ENCODE data around the gene TFAP2D. TPM values are rescaled to one million over a fixed set of nuclear protein-coding genes. Genes with fewer than 3 reads are reported as not detected.

TFAP2D gene
- total RNA-seq, 1 experiment from 2014 or later: not detected

DNA sequence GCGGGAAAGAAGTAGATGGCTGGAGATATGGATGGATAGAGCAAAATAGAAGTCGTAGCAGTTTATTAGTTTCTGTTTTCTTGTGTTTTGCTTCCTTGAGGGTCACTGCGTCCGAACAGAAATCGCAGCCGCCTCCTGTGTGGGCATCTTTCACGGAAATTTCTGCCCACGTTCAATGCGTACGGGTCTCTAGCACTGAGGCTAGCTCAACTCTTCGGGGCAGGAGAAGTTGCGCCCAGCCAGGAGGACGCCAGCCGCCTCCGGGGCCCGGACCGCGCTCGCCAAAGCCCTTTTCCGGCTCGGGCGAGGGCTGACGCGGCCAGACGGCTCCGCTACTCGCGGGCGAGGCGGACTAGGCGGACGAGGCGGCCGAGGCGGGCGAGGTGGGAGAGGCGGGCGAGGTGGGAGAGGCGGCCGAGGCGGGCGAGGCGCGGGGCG lies 106.2 kb downstream of the TFAP2D start:
- peaks cover 23% of the 10 kb centered on the region for H3K27me3 Mint-ChIP-seq (ENCODE audit: insufficient read depth, unreplicated experiment)
- H3K9me3 ChIP-seq: no peaks in the 10 kb centered on the region
- ChIA-PET CTCF (no interaction called here), POLR2A (no interaction called here)
- no peaks in the 10 kb centered on the region for H3K36me3 ChIP-seq (ENCODE audit: control insufficient read depth, insufficient read depth, low read length)
- BruUV-seq (replicated peaks): no TSS peak
- intact Hi-C loops (cut with micrococcal nuclease; ENCODE audit: unreplicated experiment): no loop called here
- H3K4me1 ChIP-seq: peaks cover 5% of the 10 kb centered on the region; the same call in 1 of the 2 replicates
- no peaks in the 10 kb centered on the region for H3K36me3 Mint-ChIP-seq (ENCODE audit: insufficient read depth, unreplicated experiment)
- peak overlapping the region; percentile 72 for H3K27ac Mint-ChIP-seq (ENCODE audit: unreplicated experiment)
- H3K9me3 Mint-ChIP-seq (ENCODE audit: unreplicated experiment): no peaks in the 10 kb centered on the region
- H3K4me1 Mint-ChIP-seq (ENCODE audit: low read depth, unreplicated experiment): peaks cover 21% of the 10 kb centered on the region
- no peaks in the 10 kb centered on the region for H3K27me3 ChIP-seq (replicated peaks; ENCODE audit: control insufficient read depth, insufficient read depth, low read length)
- no peak overlapping the region for H3K4me3 ChIP-seq (ENCODE audit: low read depth, low read length)
- DNase-seq: no peak
- TF ChIP-seq, protein P1, sequence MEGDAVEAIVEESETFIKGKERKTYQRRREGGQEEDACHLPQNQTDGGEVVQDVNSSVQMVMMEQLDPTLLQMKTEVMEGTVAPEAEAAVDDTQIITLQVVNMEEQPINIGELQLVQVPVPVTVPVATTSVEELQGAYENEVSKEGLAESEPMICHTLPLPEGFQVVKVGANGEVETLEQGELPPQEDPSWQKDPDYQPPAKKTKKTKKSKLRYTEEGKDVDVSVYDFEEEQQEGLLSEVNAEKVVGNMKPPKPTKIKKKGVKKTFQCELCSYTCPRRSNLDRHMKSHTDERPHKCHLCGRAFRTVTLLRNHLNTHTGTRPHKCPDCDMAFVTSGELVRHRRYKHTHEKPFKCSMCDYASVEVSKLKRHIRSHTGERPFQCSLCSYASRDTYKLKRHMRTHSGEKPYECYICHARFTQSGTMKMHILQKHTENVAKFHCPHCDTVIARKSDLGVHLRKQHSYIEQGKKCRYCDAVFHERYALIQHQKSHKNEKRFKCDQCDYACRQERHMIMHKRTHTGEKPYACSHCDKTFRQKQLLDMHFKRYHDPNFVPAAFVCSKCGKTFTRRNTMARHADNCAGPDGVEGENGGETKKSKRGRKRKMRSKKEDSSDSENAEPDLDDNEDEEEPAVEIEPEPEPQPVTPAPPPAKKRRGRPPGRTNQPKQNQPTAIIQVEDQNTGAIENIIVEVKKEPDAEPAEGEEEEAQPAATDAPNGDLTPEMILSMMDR (IDR thresholded peaks at IDR 0.05; ENCODE audit: insufficient read depth in 1 of 2, low read depth in 1 of 2, low read length in 1 of 2, severe bottlenecking in 1 of 2, unreplicated experiment in 1 of 2): no peak
- H3K4me3 Mint-ChIP-seq (ENCODE audit: unreplicated experiment): no peak overlapping the region

DNA sequence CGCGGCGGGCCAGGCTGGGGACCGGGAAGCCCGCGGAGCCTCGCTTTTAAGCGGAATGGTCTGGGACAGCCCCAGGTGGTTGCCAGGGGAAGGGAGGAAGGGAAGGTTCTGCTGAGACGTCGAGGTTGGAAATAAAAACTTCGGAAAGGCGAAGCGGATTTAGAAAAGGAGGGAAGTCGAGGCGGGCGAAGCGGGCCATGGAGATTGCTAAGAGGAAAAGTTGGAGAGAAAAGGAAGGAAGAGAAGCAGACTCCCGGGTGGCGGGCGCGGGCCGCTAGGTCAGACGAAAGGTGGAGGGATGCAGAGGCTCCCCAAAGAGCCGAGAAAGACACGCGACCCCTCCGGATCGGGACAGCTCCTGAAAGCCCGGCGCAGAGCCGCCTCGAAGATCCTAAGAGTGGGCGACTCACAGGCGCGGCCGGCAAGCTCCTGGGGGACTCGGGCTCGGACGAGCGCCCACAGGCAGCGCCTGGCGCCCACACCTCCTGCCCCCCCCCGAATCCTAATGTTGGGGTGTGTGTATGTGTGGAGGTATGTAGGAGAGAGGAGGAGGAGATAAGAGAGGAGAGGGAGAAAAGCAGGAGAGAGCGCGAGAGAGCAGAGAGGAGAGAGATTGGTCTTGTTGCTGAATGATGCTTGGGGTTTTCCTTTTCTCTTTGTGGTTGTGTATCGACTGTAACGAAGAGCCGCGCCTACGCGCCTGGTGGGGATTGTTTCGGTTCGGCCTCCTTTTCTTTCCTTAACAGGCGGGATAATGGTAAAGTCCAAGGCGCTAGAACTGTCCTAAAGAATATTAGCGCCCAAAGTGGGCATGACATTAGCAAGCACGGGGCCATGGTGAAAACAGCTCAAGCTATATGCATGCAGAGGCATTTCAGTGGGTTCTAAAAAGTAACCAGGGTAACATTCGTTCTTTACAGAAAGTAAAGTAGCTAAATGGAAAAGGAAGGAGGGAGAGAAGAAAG lies 106.9 kb downstream of the TFAP2D start:
- no peak overlapping the region for H3K4me3 ChIP-seq (ENCODE audit: low read depth, low read length)
- peak overlapping the region; percentile 72 for H3K27ac Mint-ChIP-seq (ENCODE audit: unreplicated experiment)
- intact Hi-C loops (cut with micrococcal nuclease; ENCODE audit: unreplicated experiment): no loop called here
- no peaks in the 10 kb centered on the region for H3K36me3 Mint-ChIP-seq (ENCODE audit: insufficient read depth, unreplicated experiment)
- no peaks in the 10 kb centered on the region for H3K9me3 Mint-ChIP-seq (ENCODE audit: unreplicated experiment)
- no peaks in the 10 kb centered on the region for H3K36me3 ChIP-seq (ENCODE audit: control insufficient read depth, insufficient read depth, low read length)
- TF ChIP-seq, protein P1 (IDR thresholded peaks at IDR 0.05; ENCODE audit: insufficient read depth in 1 of 2, low read depth in 1 of 2, low read length in 1 of 2, severe bottlenecking in 1 of 2, unreplicated experiment in 1 of 2): no peak
- H3K4me1 ChIP-seq: peaks cover 5% of the 10 kb centered on the region; the same call in 1 of the 2 replicates
- peaks cover 25% of the 10 kb centered on the region for H3K27me3 Mint-ChIP-seq (ENCODE audit: insufficient read depth, unreplicated experiment)
- ChIA-PET POLR2A (no interaction called here), CTCF (no interaction called here)
- H3K27me3 ChIP-seq (replicated peaks; ENCODE audit: control insufficient read depth, insufficient read depth, low read length): no peaks in the 10 kb centered on the region
- H3K4me1 Mint-ChIP-seq (ENCODE audit: low read depth, unreplicated experiment): peaks cover 21% of the 10 kb centered on the region
- no peak for DNase-seq
- BruUV-seq (replicated peaks): no TSS peak
- H3K9me3 ChIP-seq: no peaks in the 10 kb centered on the region
- peak overlapping the region; percentile 27 for H3K4me3 Mint-ChIP-seq (ENCODE audit: unreplicated experiment)

DNA sequence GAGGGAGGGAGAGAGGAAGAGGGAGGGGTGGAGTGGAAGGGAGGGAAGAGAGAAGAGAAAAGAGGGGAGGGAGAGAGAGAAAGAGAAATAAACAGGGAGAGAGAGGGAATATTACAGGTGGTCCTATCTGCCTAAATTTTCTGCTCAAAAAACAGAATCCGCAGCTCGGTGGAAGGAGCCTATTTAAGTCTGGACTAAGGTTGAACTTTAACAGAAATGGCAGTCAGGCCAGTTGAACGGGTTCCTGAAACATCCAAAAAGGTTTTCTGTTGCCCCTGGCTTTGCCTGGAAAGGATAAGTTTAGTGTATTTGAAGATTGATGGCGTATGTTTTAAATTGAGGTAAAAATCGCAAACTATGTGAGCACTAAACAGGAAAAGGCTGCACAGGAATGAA lies 107.5 kb downstream of the TFAP2D start:
- Mint-ChIP-seq H3K27me3 (ENCODE audit: insufficient read depth, unreplicated experiment) (peaks cover 30% of the 10 kb centered on the region), H3K36me3 (ENCODE audit: insufficient read depth, unreplicated experiment) (no peaks in the 10 kb centered on the region), H3K27ac (ENCODE audit: unreplicated experiment) (no peak overlapping the region), H3K9me3 (ENCODE audit: unreplicated experiment) (no peaks in the 10 kb centered on the region), H3K4me1 (ENCODE audit: low read depth, unreplicated experiment) (peaks cover 21% of the 10 kb centered on the region), H3K4me3 (ENCODE audit: unreplicated experiment) (peak overlapping the region; percentile 30)
- Histone ChIP-seq H3K4me1 (peaks cover 5% of the 10 kb centered on the region; the same call in 1 of the 2 replicates), H3K9me3 (no peaks in the 10 kb centered on the region), H3K27me3 (replicated peaks; ENCODE audit: control insufficient read depth, insufficient read depth, low read length) (no peaks in the 10 kb centered on the region), H3K4me3 (ENCODE audit: low read depth, low read length) (no peak overlapping the region), H3K36me3 (ENCODE audit: control insufficient read depth, insufficient read depth, low read length) (no peaks in the 10 kb centered on the region)
- no TSS peak for BruUV-seq (replicated peaks)
- ChIA-PET POLR2A (no interaction called here), CTCF (no interaction called here)
- DNase-seq: no peak
- TF ChIP-seq, protein P1 (IDR thresholded peaks at IDR 0.05; ENCODE audit: insufficient read depth in 1 of 2, low read depth in 1 of 2, low read length in 1 of 2, severe bottlenecking in 1 of 2, unreplicated experiment in 1 of 2): no peak
- intact Hi-C loops (cut with micrococcal nuclease; ENCODE audit: unreplicated experiment): no loop called here

Data from Caco-2 (cell line).